ENCODE measurements around the gene FGF21. TPM values are rescaled to one million over a fixed set of nuclear protein-coding genes. Genes with fewer than 3 reads are reported as not detected.

The FGF21 gene
- total RNA-seq, 1 experiment from 2014 or later: not detected

GRCh38 chr19:48807590-48808308 lies 52.4 kb downstream of the FGF21 start:
- Histone ChIP-seq H3F3A (ENCODE audit: low read length, unreplicated experiment) (no peaks in the 10 kb centered on the region), H3K4me2 (ENCODE audit: low read length) (no peak overlapping the region), H3K9me3 (ENCODE audit: low read length) (no peaks in the 10 kb centered on the region), H3K9ac (ENCODE audit: low read length) (no peak overlapping the region), H4K20me1 (ENCODE audit: low read length) (no peaks in the 10 kb centered on the region), H3K27ac (ENCODE audit: low read length) (no peak overlapping the region), H2AFZ (ENCODE audit: low read length) (no peak overlapping the region), H3K79me2 (ENCODE audit: low read length) (peaks cover 22% of the 10 kb centered on the region), H3K36me3 (ENCODE audit: low read depth, low read length) (no peaks in the 10 kb centered on the region), H3K9me2 (replicated peaks; ENCODE audit: low read length) (no peaks in the 10 kb centered on the region), H3K4me3 (ENCODE audit: low read length) (no peak overlapping the region), H3K4me1 (ENCODE audit: insufficient read depth, low read length) (peaks cover 8% of the 10 kb centered on the region; the same call in 1 of the 2 replicates), H3K27me3 (ENCODE audit: low read length) (no peaks in the 10 kb centered on the region)
- ChIA-PET CTCF (no interaction called here), POLR2A (ENCODE audit: unreplicated experiment) (no interaction called here)
- ATAC-seq (no peak), DNase-seq (no peak)
- no peak for TF ChIP-seq CTCF (conservative IDR thresholded peaks at IDR 0.05; ENCODE audit: low read depth, low read length)
- no peak for TF ChIP-seq EZH2 (IDR thresholded peaks at IDR 0.05; ENCODE audit: low read length, unreplicated experiment)
- no peak for TF ChIP-seq EZH2phosphoT487 (IDR thresholded peaks at IDR 0.05; ENCODE audit: borderline replicate concordance, low read length)
- intact Hi-C loops (cut with micrococcal nuclease): no loop called here
- BruUV-seq (replicated peaks): no TSS peak

Other genes with a start within 250 kb of the FGF21 start
- gene LMTK3, start 243.7 kb upstream of the FGF21 start, total RNA-seq (2014; rRNA removed): 4.8 and 8.3 TPM in 2 replicates
- 4.8 and 6.7 TPM in 2 replicates for gene SULT2B1, start 203.4 kb upstream of the FGF21 start, total RNA-seq (2014; rRNA removed)
- not detected in 2 replicates for gene SPACA4, start 148.8 kb upstream of the FGF21 start, total RNA-seq (2014; rRNA removed)
- gene FAM83E, start 140.4 kb upstream of the FGF21 start, total RNA-seq (2014; rRNA removed): 4.6 and 4.7 TPM in 2 replicates
- 1,237 and 1,503 TPM in 2 replicates for gene RPL18, start 136.3 kb upstream of the FGF21 start, total RNA-seq (2014; rRNA removed)
- gene SPHK2, start 136.0 kb upstream of the FGF21 start, total RNA-seq (2014; rRNA removed): 8.5 and 8.6 TPM in 2 replicates
- 9.0 and 12.2 TPM in 2 replicates for gene DBP, start 118.1 kb upstream of the FGF21 start, total RNA-seq (2014; rRNA removed)
- gene CA11, start 109.3 kb upstream of the FGF21 start, total RNA-seq (2014; rRNA removed): 0.63 and 4.1 TPM in 2 replicates
- gene NTN5, start 82.5 kb upstream of the FGF21 start, total RNA-seq (2014; rRNA removed): 0.18 and 0.81 TPM in 2 replicates
- gene FUT2, start 59.6 kb upstream of the FGF21 start, total RNA-seq (2014; rRNA removed): 0.69 TPM in 1 of 2 replicates, not detected in the other
- gene MAMSTR, start 35.8 kb upstream of the FGF21 start, total RNA-seq (2014; rRNA removed): 0.18 and 0.40 TPM in 2 replicates
- 0.40 and 0.51 TPM in 2 replicates for gene RASIP1, start 14.9 kb upstream of the FGF21 start, total RNA-seq (2014; rRNA removed)
- not detected in 2 replicates for gene IZUMO1, start 8.6 kb upstream of the FGF21 start, total RNA-seq (2014; rRNA removed)
- gene FUT1, start 2.9 kb upstream of the FGF21 start, total RNA-seq (2014; rRNA removed): 4.6 and 4.8 TPM in 2 replicates
- 41.1 and 50.0 TPM in 2 replicates for gene BCAT2, start 55.5 kb downstream of the FGF21 start, total RNA-seq (2014; rRNA removed)
- gene HSD17B14, start 81.0 kb downstream of the FGF21 start, total RNA-seq (2014; rRNA removed): 15.0 and 15.4 TPM in 2 replicates
- gene PLEKHA4, start 113.1 kb downstream of the FGF21 start, total RNA-seq (2014; rRNA removed): 0.63 and 1.2 TPM in 2 replicates
- 78.0 and 105 TPM in 2 replicates for gene PPP1R15A, start 116.9 kb downstream of the FGF21 start, total RNA-seq (2014; rRNA removed)
- gene TULP2, start 143.2 kb downstream of the FGF21 start, total RNA-seq (2014; rRNA removed): not detected in 2 replicates
- gene NUCB1, start 144.8 kb downstream of the FGF21 start, total RNA-seq (2014; rRNA removed): 137 and 138 TPM in 2 replicates
- 1.6 and 1.8 TPM in 2 replicates for gene DHDH, start 178.2 kb downstream of the FGF21 start, total RNA-seq (2014; rRNA removed)
- 43.0 and 44.8 TPM in 2 replicates for gene BAX, start 199.4 kb downstream of the FGF21 start, total RNA-seq (2014; rRNA removed)
- gene FTL, start 209.8 kb downstream of the FGF21 start, total RNA-seq (2014; rRNA removed): 1,109 and 1,250 TPM in 2 replicates
- gene GYS1, start 237.8 kb downstream of the FGF21 start, total RNA-seq (2014; rRNA removed): 38.6 and 54.0 TPM in 2 replicates
- 291 and 421 TPM in 2 replicates for gene RUVBL2, start 238.4 kb downstream of the FGF21 start, total RNA-seq (2014; rRNA removed)

Data from PC-3 (cell line).